ENCODE measurements around the gene CHST2.

The CHST2 gene

GRCh38 chr3:143123353-143123984 is 3.9 kb downstream of the CHST2 start:
- H3K36me3 ChIP-seq (ENCODE audit: insufficient read depth, low read depth, low read length): 0 out of 2 replicates have a peak, but pooled peaks cover 8% of the 10 kb centered on the region

GRCh38 chr3:143124601-143125520 is 5.3 kb downstream of the CHST2 start:
- Histone ChIP-seq H3K4me3 (ENCODE audit: low read length) (no peak overlapping the region), H3K36me3 (ENCODE audit: insufficient read depth, low read depth, low read length) (0 out of 2 replicates have a peak, but pooled peaks cover 8% of the 10 kb centered on the region), H3K27ac (ENCODE audit: low read length) (no peak overlapping the region), H3K27me3 (ENCODE audit: insufficient read depth, low read length) (peaks cover 15% of the 10 kb centered on the region), H3K9me3 (ENCODE audit: insufficient read depth, low read depth, low read length) (no peaks in the 10 kb centered on the region), H3K4me1 (ENCODE audit: insufficient read depth, low read length) (peaks cover 6% of the 10 kb centered on the region), H3K9ac (ENCODE audit: low read depth, low read length) (no peak overlapping the region)

More at GRCh38 chr3:143123353-143123984, 3.9 kb downstream of the CHST2 start:
- Histone ChIP-seq H3K27ac (ENCODE audit: low read length) (no peak overlapping the region), H3K4me3 (ENCODE audit: low read length) (no peak overlapping the region), H3K9me3 (ENCODE audit: insufficient read depth, low read depth, low read length) (no peaks in the 10 kb centered on the region), H3K4me1 (ENCODE audit: insufficient read depth, low read length) (peaks cover 8% of the 10 kb centered on the region), H3K9ac (ENCODE audit: low read depth, low read length) (no peak overlapping the region), H3K27me3 (ENCODE audit: insufficient read depth, low read length) (peaks cover 22% of the 10 kb centered on the region)

GRCh38 chr3:143127801-143128200 is 8.2 kb downstream of the CHST2 start:
- no peak overlapping the region for H3K4me3 ChIP-seq (ENCODE audit: low read length)
- no peak overlapping the region for H3K9ac ChIP-seq (ENCODE audit: low read depth, low read length)
- no peak overlapping the region for H3K27ac ChIP-seq (ENCODE audit: low read length)
- peaks cover 6% of the 10 kb centered on the region for H3K4me1 ChIP-seq (ENCODE audit: insufficient read depth, low read length)
- H3K36me3 ChIP-seq (ENCODE audit: insufficient read depth, low read depth, low read length): no peaks in the 10 kb centered on the region
- no peaks in the 10 kb centered on the region for H3K9me3 ChIP-seq (ENCODE audit: insufficient read depth, low read depth, low read length)
- no peaks in the 10 kb centered on the region for H3K27me3 ChIP-seq (ENCODE audit: insufficient read depth, low read length)

GRCh38 chr3:143128227-143128955 is 8.8 kb downstream of the CHST2 start:
- Histone ChIP-seq H3K9me3 (ENCODE audit: insufficient read depth, low read depth, low read length) (no peaks in the 10 kb centered on the region), H3K9ac (ENCODE audit: low read depth, low read length) (no peak overlapping the region), H3K4me3 (ENCODE audit: low read length) (no peak overlapping the region), H3K27me3 (ENCODE audit: insufficient read depth, low read length) (no peaks in the 10 kb centered on the region), H3K4me1 (ENCODE audit: insufficient read depth, low read length) (peaks cover 6% of the 10 kb centered on the region), H3K27ac (ENCODE audit: low read length) (no peak overlapping the region), H3K36me3 (ENCODE audit: insufficient read depth, low read depth, low read length) (no peaks in the 10 kb centered on the region)

- H3K27ac ChIP-seq (ENCODE audit: low read length): no peak overlapping the region
- H3K36me3 ChIP-seq (ENCODE audit: insufficient read depth, low read depth, low read length): no peaks in the 10 kb centered on the region
- H3K4me3 ChIP-seq (ENCODE audit: low read length): no peak overlapping the region
- H3K4me1 ChIP-seq (ENCODE audit: insufficient read depth, low read length): peaks cover 16% of the 10 kb centered on the region
- H3K27me3 ChIP-seq (ENCODE audit: insufficient read depth, low read length): no peaks in the 10 kb centered on the region
- H3K9me3 ChIP-seq (ENCODE audit: insufficient read depth, low read depth, low read length): no peaks in the 10 kb centered on the region
- H3K9ac ChIP-seq (ENCODE audit: low read depth, low read length): no peak overlapping the region
Observed at GRCh38 chr3:143132246-143132980, 12.8 kb downstream of the CHST2 start.

- no peak overlapping the region for H3K9ac ChIP-seq (ENCODE audit: low read depth, low read length)
- no peaks in the 10 kb centered on the region for H3K27me3 ChIP-seq (ENCODE audit: insufficient read depth, low read length)
- H3K4me1 ChIP-seq (ENCODE audit: insufficient read depth, low read length): peaks cover 16% of the 10 kb centered on the region
- H3K9me3 ChIP-seq (ENCODE audit: insufficient read depth, low read depth, low read length): no peaks in the 10 kb centered on the region
- no peak overlapping the region for H3K27ac ChIP-seq (ENCODE audit: low read length)
- H3K36me3 ChIP-seq (ENCODE audit: insufficient read depth, low read depth, low read length): no peaks in the 10 kb centered on the region
- no peak overlapping the region for H3K4me3 ChIP-seq (ENCODE audit: low read length)
Observed at GRCh38 chr3:143134471-143134870, 14.9 kb downstream of the CHST2 start.

- peaks cover 16% of the 10 kb centered on the region for H3K4me1 ChIP-seq (ENCODE audit: insufficient read depth, low read length)
Observed at GRCh38 chr3:143135150-143135549, 15.6 kb downstream of the CHST2 start.

GRCh38 chr3:143137435-143138036 is 18.0 kb downstream of the CHST2 start:
- Histone ChIP-seq H3K4me1 (ENCODE audit: insufficient read depth, low read length) (peaks cover 16% of the 10 kb centered on the region), H3K9ac (ENCODE audit: low read depth, low read length) (no peak overlapping the region), H3K9me3 (ENCODE audit: insufficient read depth, low read depth, low read length) (no peaks in the 10 kb centered on the region)

More at GRCh38 chr3:143135150-143135549, 15.6 kb downstream of the CHST2 start:
- no peak overlapping the region for H3K4me3 ChIP-seq (ENCODE audit: low read length)
- no peak overlapping the region for H3K27ac ChIP-seq (ENCODE audit: low read length)
- no peaks in the 10 kb centered on the region for H3K27me3 ChIP-seq (ENCODE audit: insufficient read depth, low read length)
- H3K36me3 ChIP-seq (ENCODE audit: insufficient read depth, low read depth, low read length): no peaks in the 10 kb centered on the region
- H3K9ac ChIP-seq (ENCODE audit: low read depth, low read length): no peak overlapping the region
- no peaks in the 10 kb centered on the region for H3K9me3 ChIP-seq (ENCODE audit: insufficient read depth, low read depth, low read length)

GRCh38 chr3:143138953-143139352 is 19.4 kb downstream of the CHST2 start:
- H3K27me3 ChIP-seq (ENCODE audit: insufficient read depth, low read length): no peaks in the 10 kb centered on the region
- no peak overlapping the region for H3K27ac ChIP-seq (ENCODE audit: low read length)
- H3K9ac ChIP-seq (ENCODE audit: low read depth, low read length): no peak overlapping the region

More at GRCh38 chr3:143137435-143138036, 18.0 kb downstream of the CHST2 start:
- no peak overlapping the region for H3K4me3 ChIP-seq (ENCODE audit: low read length)
- no peaks in the 10 kb centered on the region for H3K27me3 ChIP-seq (ENCODE audit: insufficient read depth, low read length)
- H3K36me3 ChIP-seq (ENCODE audit: insufficient read depth, low read depth, low read length): no peaks in the 10 kb centered on the region
- no peak overlapping the region for H3K27ac ChIP-seq (ENCODE audit: low read length)

GRCh38 chr3:143139762-143140161 is 20.2 kb downstream of the CHST2 start:
- no peak overlapping the region for H3K4me3 ChIP-seq (ENCODE audit: low read length)
- peaks cover 11% of the 10 kb centered on the region for H3K4me1 ChIP-seq (ENCODE audit: insufficient read depth, low read length)
- no peak overlapping the region for H3K27ac ChIP-seq (ENCODE audit: low read length)
- no peak overlapping the region for H3K9ac ChIP-seq (ENCODE audit: low read depth, low read length)
- no peaks in the 10 kb centered on the region for H3K9me3 ChIP-seq (ENCODE audit: insufficient read depth, low read depth, low read length)
- H3K36me3 ChIP-seq (ENCODE audit: insufficient read depth, low read depth, low read length): no peaks in the 10 kb centered on the region
- no peaks in the 10 kb centered on the region for H3K27me3 ChIP-seq (ENCODE audit: insufficient read depth, low read length)

More at GRCh38 chr3:143138953-143139352, 19.4 kb downstream of the CHST2 start:
- H3K9me3 ChIP-seq (ENCODE audit: insufficient read depth, low read depth, low read length): no peaks in the 10 kb centered on the region
- peaks cover 16% of the 10 kb centered on the region for H3K4me1 ChIP-seq (ENCODE audit: insufficient read depth, low read length)
- no peak overlapping the region for H3K4me3 ChIP-seq (ENCODE audit: low read length)
- no peaks in the 10 kb centered on the region for H3K36me3 ChIP-seq (ENCODE audit: insufficient read depth, low read depth, low read length)

- Histone ChIP-seq H3K9ac (ENCODE audit: low read depth, low read length) (no peak overlapping the region), H3K27ac (ENCODE audit: low read length) (no peak overlapping the region), H3K9me3 (ENCODE audit: insufficient read depth, low read depth, low read length) (no peaks in the 10 kb centered on the region), H3K4me1 (ENCODE audit: insufficient read depth, low read length) (peaks cover 3% of the 10 kb centered on the region), H3K36me3 (ENCODE audit: insufficient read depth, low read depth, low read length) (no peaks in the 10 kb centered on the region), H3K27me3 (ENCODE audit: insufficient read depth, low read length) (no peaks in the 10 kb centered on the region), H3K4me3 (ENCODE audit: low read length) (no peak overlapping the region)
Observed at GRCh38 chr3:143140550-143140949, 21.0 kb downstream of the CHST2 start.

Measured in iPS-20b (cell line).